IMR-90 (cell line): ENCODE measurements around the gene AKAP9. TPM values are rescaled to one million over a fixed set of nuclear protein-coding genes. Genes with fewer than 3 reads are reported as not detected.

Experiments used
- ATAC-seq: fragments of 200-7000 bp; cut with Tn5 transposase; 2 replicates; pipeline ENCODE4 v1.9.1; 2020; ENCODE audit warnings: low read depth, mild to moderate bottlenecking, moderate library complexity
- BruUV-seq: library from RNA; stranded (reverse); fragments of 400-500 nt; replicated peaks from 2 replicates; lab custom pipeline; 2021; lab: Mats Ljungman, UMichigan
- CTCF ChIA-PET: fragments of 300-600 bp; formaldehyde crosslinking; extraction: SDS; loops from one replicate; lab custom pipeline; 2021; ENCODE audit warnings: antibody characterized with exemption; lab: Yijun Ruan, JAX
- POLR2A ChIA-PET: fragments of 300-600 bp; sonication (Branson Sonifier 250); formaldehyde crosslinking; loops from one replicate; lab custom pipeline; 2022; ENCODE audit warnings: antibody characterized with exemption; ENCODE audit not compliant: unreplicated experiment; lab: Charles Lee
- DNase-seq: peaks from one replicate; pipeline ENCODE4 v3.0.0; 2013
- H2AFZ ChIP-seq: replicated peaks from 2 replicates; pipeline ENCODE3; 2013; ENCODE audit warnings: low read length, mild to moderate bottlenecking; ENCODE audit not compliant: poor library complexity
- H2AK5ac ChIP-seq: 2 replicates; pipeline ENCODE4 v1.6.1; 2013; ENCODE audit warnings: low read depth, low read length, inconsistent platforms
- H2AK9ac ChIP-seq: replicated peaks from 2 replicates; pipeline ENCODE3; 2013; ENCODE audit warnings: mild to moderate bottlenecking, low read depth, low read length, moderate library complexity; ENCODE audit not compliant: poor library complexity
- H2BK120ac ChIP-seq: 2 replicates; pipeline ENCODE4 v1.6.1; 2013; ENCODE audit warnings: low read depth, low read length, inconsistent platforms
- H2BK15ac ChIP-seq: 3 replicates; pipeline ENCODE4 v1.6.1; 2013; ENCODE audit warnings: low read depth, low read length, inconsistent platforms
- H2BK20ac ChIP-seq: 2 replicates; pipeline ENCODE4 v1.6.1; 2013; ENCODE audit warnings: low read depth, mild to moderate bottlenecking, inconsistent platforms, low read length, moderate library complexity
- H2BK5ac ChIP-seq: 2 replicates; pipeline ENCODE4 v1.6.1; 2013; ENCODE audit warnings: mild to moderate bottlenecking, low read depth, low read length, inconsistent platforms; ENCODE audit not compliant: poor library complexity, severe bottlenecking
- H3K14ac ChIP-seq: replicated peaks from 2 replicates; pipeline ENCODE4 v1.6.1; 2013; ENCODE audit warnings: low read depth, low read length, inconsistent platforms
- H3K18ac ChIP-seq: 2 replicates; pipeline ENCODE4 v1.6.1; 2013; ENCODE audit warnings: low read depth, low read length, control low read depth
- H3K23ac ChIP-seq: 2 replicates; pipeline ENCODE4 v1.6.1; 2013; ENCODE audit warnings: low read depth, low read length, inconsistent platforms
- H3K27ac ChIP-seq: 2 replicates; pipeline ENCODE4 v1.5.1; 2013; ENCODE audit warnings: mild to moderate bottlenecking, control low read depth, low read length; ENCODE audit not compliant: insufficient read depth
- H3K27me3 ChIP-seq: 2 replicates; pipeline ENCODE4 v1.6.1; 2013; ENCODE audit warnings: low read length; ENCODE audit not compliant: control insufficient read depth, insufficient read depth
- H3K36me3 ChIP-seq: 2 replicates; pipeline ENCODE4 v1.6.1; 2013; ENCODE audit warnings: low read length, mixed read lengths; ENCODE audit not compliant: control insufficient read depth, insufficient read depth
- H3K4ac ChIP-seq: 2 replicates; pipeline ENCODE4 v1.6.1; 2013; ENCODE audit warnings: low read depth, low read length, inconsistent platforms
- H3K4me1 ChIP-seq: 2 replicates; pipeline ENCODE4 v1.6.1; 2013; ENCODE audit warnings: low read length, mixed read lengths; ENCODE audit not compliant: control insufficient read depth, insufficient read depth
- H3K4me2 ChIP-seq: 2 replicates; pipeline ENCODE4 v1.6.1; 2013; ENCODE audit warnings: low read depth, mild to moderate bottlenecking, control low read depth, low read length, moderate library complexity
- H3K4me3 ChIP-seq: 2 replicates; pipeline ENCODE4 v1.5.1; 2013; ENCODE audit warnings: low read depth, mild to moderate bottlenecking, control low read depth, low read length, moderate library complexity; ENCODE audit not compliant: insufficient read depth
- H3K56ac ChIP-seq: 2 replicates; pipeline ENCODE4 v1.6.1; 2013; ENCODE audit warnings: low read length, inconsistent platforms; ENCODE audit not compliant: insufficient read depth; ENCODE audit errors: extremely low read depth
- H3K79me1 ChIP-seq, 2 experiments: 2 replicates each; pipeline ENCODE4 v1.6.1; 2013; ENCODE audit warnings: low read length in 2 of 2, inconsistent platforms in 1 of 2, low read depth in 1 of 2
- H3K9ac ChIP-seq: 2 replicates; pipeline ENCODE4 v1.6.1; 2013; ENCODE audit warnings: low read depth, low read length, control low read depth
- H3K9me1 ChIP-seq: 2 replicates; pipeline ENCODE4 v1.6.1; 2013; ENCODE audit warnings: low read length, inconsistent platforms; ENCODE audit not compliant: insufficient read depth
- H3K9me3 ChIP-seq: 2 replicates; pipeline ENCODE4 v1.6.1; 2013; ENCODE audit warnings: low read length; ENCODE audit not compliant: control insufficient read depth, insufficient read depth
- H4K20me1 ChIP-seq: 2 replicates; pipeline ENCODE4 v1.6.1; 2013; ENCODE audit warnings: low read length, inconsistent platforms; ENCODE audit not compliant: insufficient read depth
- H4K5ac ChIP-seq: 2 replicates; pipeline ENCODE4 v1.6.1; 2013; ENCODE audit warnings: mild to moderate bottlenecking, low read depth, low read length, control low read depth
- H4K8ac ChIP-seq, 2 experiments: 2 replicates each; pipeline ENCODE4 v1.6.1; 2013; ENCODE audit warnings: low read depth in 2 of 2, low read length in 2 of 2, control low read depth in 1 of 2, inconsistent platforms in 1 of 2
- H4K91ac ChIP-seq: 2 replicates; pipeline ENCODE4 v1.6.1; 2013; ENCODE audit warnings: low read depth, low read length, inconsistent platforms; ENCODE audit not compliant: insufficient read depth
- BHLHE40 ChIP-seq: fragments of 150-350 bp; IDR thresholded peaks from 2 replicates; pipeline ENCODE4 v1.6.1; 2016; ENCODE audit warnings: mild to moderate bottlenecking, low read depth, low read length
- CEBPB ChIP-seq: IDR thresholded peaks from 2 replicates; pipeline ENCODE4 v1.6.1; 2012; ENCODE audit warnings: low read depth, low read length, improper control_type of control experiment
- FOS ChIP-seq: fragments of 150-350 bp; IDR thresholded peaks from 2 replicates; pipeline ENCODE4 v1.6.1; 2016; ENCODE audit warnings: low read depth, low read length
- MAFK ChIP-seq: IDR thresholded peaks from 2 replicates; pipeline ENCODE4 v1.6.1; 2012; ENCODE audit warnings: low read depth, low read length, improper control_type of control experiment
- MAZ ChIP-seq: IDR thresholded peaks from 2 replicates; pipeline ENCODE4 v1.6.1; 2012; ENCODE audit warnings: low read depth, mild to moderate bottlenecking, low read length, improper control_type of control experiment, moderate library complexity, borderline replicate concordance
- MXI1 ChIP-seq: IDR thresholded peaks from 2 replicates; pipeline ENCODE4 v1.6.1; 2012; ENCODE audit warnings: low read depth, mild to moderate bottlenecking, low read length, moderate library complexity, borderline replicate concordance
- NFE2L2 ChIP-seq: fragments of 150-350 bp; IDR thresholded peaks from 2 replicates; pipeline ENCODE4 v1.6.1; 2016; ENCODE audit warnings: low read depth, mild to moderate bottlenecking, low read length
- POLR2A ChIP-seq: IDR thresholded peaks from 2 replicates; pipeline ENCODE4 v1.6.1; 2012; ENCODE audit warnings: mild to moderate bottlenecking, low read depth, low read length
- RAD21 ChIP-seq: IDR thresholded peaks from 2 replicates; pipeline ENCODE4 v1.6.1; 2012; ENCODE audit warnings: low read length, improper control_type of control experiment
- RCOR1 ChIP-seq: IDR thresholded peaks from 2 replicates; pipeline ENCODE4 v1.6.1; 2012; ENCODE audit warnings: mild to moderate bottlenecking, low read length, improper control_type of control experiment; ENCODE audit not compliant: insufficient replicate concordance
- RFX5 ChIP-seq: IDR thresholded peaks from 2 replicates; pipeline ENCODE4 v1.8.0; 2012; ENCODE audit warnings: low read depth, mild to moderate bottlenecking, low read length, moderate library complexity
- SMC3 ChIP-seq: fragments of 150-350 bp; IDR thresholded peaks from 2 replicates; pipeline ENCODE4 v1.6.1; 2016; ENCODE audit warnings: low read depth, mild to moderate bottlenecking, antibody characterized with exemption, low read length, moderate library complexity
- WGBS, 2 experiments: methylation state at CpG; one replicate each; pipeline versions ENCODE4 v1.1.5 to v1.1.7; 2013; ENCODE audit warnings: missing lambda C conversion rate in 2 of 2; ENCODE audit not compliant: insufficient read length in 1 of 2; ENCODE audit errors: extremely low coverage in 2 of 2; 5-methylcytosine and 5-hydroxymethylcytosine counted together
- dilution Hi-C: fragments of 300-500 bp; cut with HindIII; formaldehyde crosslinking; loops from one replicate; pipeline ENCODE4 v1.14.3; 2018; ENCODE audit warnings: low sequenced_read_pairs; ENCODE audit not compliant: unreplicated experiment
- in situ Hi-C: fragments of 300-500 bp; cut with MboI; formaldehyde crosslinking; loops from 3 replicates; pipeline ENCODE4 v1.14.3; 2019; ENCODE audit warnings: low sequenced_read_pairs, inconsistent platforms, mixed read lengths
- intact Hi-C: fragments of 100-400 bp; cut with micrococcal nuclease; formaldehyde crosslinking; loops from 2 replicates; pipeline ENCODE4 v1.10.0; 2022
- polyA plus RNA-seq, 3 experiments: library from polyadenylated mRNA; depleted of rRNA; stranded (reverse); fragments of >200 nt; gene quantifications; 2 replicates each; pipeline ENCODE4 v1.2.3, GENCODE V29; 2012; ENCODE audit warnings: low replicate concordance in 1 of 3
- total RNA-seq: library from RNA; depleted of rRNA; stranded (reverse); fragments of >200 nt; gene quantifications from 2 replicates; pipeline ENCODE4 v1.2.3, GENCODE V29; 2012
- TF ChIP-seq, protein P1 (sequence below): fragments of 150-350 bp; IDR thresholded peaks from 2 replicates; pipeline ENCODE4 v1.6.1; 2017; ENCODE audit warnings: mild to moderate bottlenecking, antibody characterized with exemption, low read length, low read depth
- TF ChIP-seq, protein P2 (sequence below): fragments of 150-350 bp; IDR thresholded peaks from 2 replicates; pipeline ENCODE4 v1.6.1; 2016; ENCODE audit warnings: low read depth, mild to moderate bottlenecking, low read length, moderate library complexity, borderline replicate concordance
- TF ChIP-seq, protein P3 (sequence below): conservative IDR thresholded peaks from 2 replicates; pipeline ENCODE4 v1.5.1; 2012; ENCODE audit warnings: mild to moderate bottlenecking, low read depth, low read length, improper control_type of control experiment

AKAP9 gene
- total and polyA plus RNA-seq, 2 of the 4 experiments (the other 2 are of a cell fraction) = 9.7 to 25.3 TPM

DNA sequence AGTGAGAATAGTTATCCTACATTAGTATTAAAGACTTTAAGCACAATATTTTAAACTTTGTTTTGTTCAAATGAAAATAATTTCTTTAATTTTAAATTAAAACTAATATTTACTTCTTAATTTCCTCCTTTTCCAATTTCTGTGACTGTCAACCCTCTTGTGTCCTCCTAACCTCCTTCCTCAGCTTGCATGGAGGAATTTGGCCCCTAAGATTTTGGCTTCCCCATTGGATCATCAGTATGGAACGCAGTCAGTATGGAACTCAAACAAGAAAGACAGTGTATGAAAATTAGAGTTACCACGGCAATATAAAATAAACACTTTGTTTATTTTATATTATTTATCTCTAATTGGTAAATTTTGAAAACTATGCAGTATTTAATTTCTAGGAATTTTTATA, 102.4 kb downstream of the AKAP9 start:
- Histone ChIP-seq H4K20me1 (no peaks in the 10 kb centered on the region), H3K9me3 (no peaks in the 10 kb centered on the region), H3K27me3 (no peaks in the 10 kb centered on the region), H3K4me3 (no peak overlapping the region), H3K14ac (no peak overlapping the region), H4K91ac (no peak overlapping the region), H2BK20ac (no peak overlapping the region), H4K8ac (no peak overlapping the region), H3K27ac (no peak overlapping the region), H3K4ac (no peak overlapping the region), H3K23ac (no peak overlapping the region), H3K18ac (no peak overlapping the region), H3K9ac (no peak overlapping the region), H2AK5ac (no peak overlapping the region), H3K4me2 (no peak overlapping the region), H2BK15ac (no peak overlapping the region), H4K5ac (no peak overlapping the region), H2AK9ac (no peak overlapping the region), H3K9me1 (peaks cover 4% of the 10 kb centered on the region; the same call in 1 of the 2 replicates), H3K4me1 (0 out of 2 replicates have a peak, but pooled peaks cover 2% of the 10 kb centered on the region), H2BK5ac (no peak overlapping the region), H3K56ac (no peak overlapping the region), H2BK120ac (no peak overlapping the region), H3K36me3 (peaks cover 19% of the 10 kb centered on the region), H3K79me1 (no peaks in the 10 kb centered on the region), H2AFZ (no peak overlapping the region)
- ATAC-seq (no peak), DNase-seq (no peak)
- TF ChIP-seq SMC3 (no peak), CEBPB (no peak), RFX5 (no peak), POLR2A (no peak), NFE2L2 (no peak), BHLHE40 (no peak), RAD21 (no peak), RCOR1 (no peak), FOS (no peak), MAZ (no peak), MXI1 (no peak), MAFK (no peak)
- TF ChIP-seq, protein P1, sequence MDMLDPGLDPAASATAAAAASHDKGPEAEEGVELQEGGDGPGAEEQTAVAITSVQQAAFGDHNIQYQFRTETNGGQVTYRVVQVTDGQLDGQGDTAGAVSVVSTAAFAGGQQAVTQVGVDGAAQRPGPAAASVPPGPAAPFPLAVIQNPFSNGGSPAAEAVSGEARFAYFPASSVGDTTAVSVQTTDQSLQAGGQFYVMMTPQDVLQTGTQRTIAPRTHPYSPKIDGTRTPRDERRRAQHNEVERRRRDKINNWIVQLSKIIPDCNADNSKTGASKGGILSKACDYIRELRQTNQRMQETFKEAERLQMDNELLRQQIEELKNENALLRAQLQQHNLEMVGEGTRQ = no peak
- TF ChIP-seq, protein P2, sequence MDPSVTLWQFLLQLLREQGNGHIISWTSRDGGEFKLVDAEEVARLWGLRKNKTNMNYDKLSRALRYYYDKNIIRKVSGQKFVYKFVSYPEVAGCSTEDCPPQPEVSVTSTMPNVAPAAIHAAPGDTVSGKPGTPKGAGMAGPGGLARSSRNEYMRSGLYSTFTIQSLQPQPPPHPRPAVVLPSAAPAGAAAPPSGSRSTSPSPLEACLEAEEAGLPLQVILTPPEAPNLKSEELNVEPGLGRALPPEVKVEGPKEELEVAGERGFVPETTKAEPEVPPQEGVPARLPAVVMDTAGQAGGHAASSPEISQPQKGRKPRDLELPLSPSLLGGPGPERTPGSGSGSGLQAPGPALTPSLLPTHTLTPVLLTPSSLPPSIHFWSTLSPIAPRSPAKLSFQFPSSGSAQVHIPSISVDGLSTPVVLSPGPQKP = no peak
- TF ChIP-seq, protein P3, sequence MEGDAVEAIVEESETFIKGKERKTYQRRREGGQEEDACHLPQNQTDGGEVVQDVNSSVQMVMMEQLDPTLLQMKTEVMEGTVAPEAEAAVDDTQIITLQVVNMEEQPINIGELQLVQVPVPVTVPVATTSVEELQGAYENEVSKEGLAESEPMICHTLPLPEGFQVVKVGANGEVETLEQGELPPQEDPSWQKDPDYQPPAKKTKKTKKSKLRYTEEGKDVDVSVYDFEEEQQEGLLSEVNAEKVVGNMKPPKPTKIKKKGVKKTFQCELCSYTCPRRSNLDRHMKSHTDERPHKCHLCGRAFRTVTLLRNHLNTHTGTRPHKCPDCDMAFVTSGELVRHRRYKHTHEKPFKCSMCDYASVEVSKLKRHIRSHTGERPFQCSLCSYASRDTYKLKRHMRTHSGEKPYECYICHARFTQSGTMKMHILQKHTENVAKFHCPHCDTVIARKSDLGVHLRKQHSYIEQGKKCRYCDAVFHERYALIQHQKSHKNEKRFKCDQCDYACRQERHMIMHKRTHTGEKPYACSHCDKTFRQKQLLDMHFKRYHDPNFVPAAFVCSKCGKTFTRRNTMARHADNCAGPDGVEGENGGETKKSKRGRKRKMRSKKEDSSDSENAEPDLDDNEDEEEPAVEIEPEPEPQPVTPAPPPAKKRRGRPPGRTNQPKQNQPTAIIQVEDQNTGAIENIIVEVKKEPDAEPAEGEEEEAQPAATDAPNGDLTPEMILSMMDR = no peak
- ChIA-PET POLR2A (no interaction called here), CTCF (no interaction called here)
- intact Hi-C loops = no loop called here
- dilution Hi-C loops = no loop called here
- whole genome bisulfite sequencing, 2 experiments = no CpG with 5 or more reads among the region's 2 CpGs
- BruUV-seq = no TSS peak
- in situ Hi-C loops = no loop called here
